Coronary artery (tissue), 2 donors: ENCODE results near the gene DUSP22.
"Not testable (repeated sequence)": the region's sequence is repeated elsewhere in the genome, so short reads cannot be mapped to it uniquely, and the experiment has no call there.

Source experiments
- DNase-seq: peaks from one replicate; pipeline ENCODE4 v3.0.0-alpha.2; 2017; ENCODE audit warnings: low spot score
- H3K27ac ChIP-seq, 2 donors: fragments of 200-600 bp; sonication (generic); one replicate each; pipeline ENCODE4 v1.5.1; 2016 to 2019
- H3K4me3 ChIP-seq: fragments of 200-600 bp; sonication (generic); 2 replicates; pipeline ENCODE4 v1.5.1; 2016; ENCODE audit warnings: mild to moderate bottlenecking, moderate library complexity
- CTCF ChIP-seq: fragments of 200-600 bp; sonication (generic); IDR thresholded peaks from one replicate; pipeline ENCODE4 v1.5.1; 2019; ENCODE audit warnings: antibody characterized with exemption

DUSP22 gene

GRCh38 chr6:280775-281468 is 11.4 kb upstream of the DUSP22 start:
- DNase-seq: peak; percentile 63
- TF ChIP-seq CTCF: no peak

GRCh38 chr6:281469-282103 is 10.7 kb upstream of the DUSP22 start:
- no peak for TF ChIP-seq CTCF
- Histone ChIP-seq H3K4me3 (no peak overlapping the region), H3K27ac (no peak overlapping the region)
- DNase-seq: no peak

More at GRCh38 chr6:280775-281468, 11.4 kb upstream of the DUSP22 start:
- Histone ChIP-seq H3K27ac (no peak overlapping the region), H3K4me3 (no peak overlapping the region)

GRCh38 chr6:282177-282866 is 10.0 kb upstream of the DUSP22 start:
- H3K27ac ChIP-seq: no peak overlapping the region
- no peak overlapping the region for H3K4me3 ChIP-seq
- no peak for TF ChIP-seq CTCF
- no peak for DNase-seq

- no peak overlapping the region for H3K27ac ChIP-seq
- no peak for DNase-seq
- no peak for TF ChIP-seq CTCF
- no peak overlapping the region for H3K4me3 ChIP-seq
These were observed 9.3 kb upstream of the DUSP22 start for GRCh38 chr6:282867-283416.

GRCh38 chr6:284486-284885 is 7.8 kb upstream of the DUSP22 start:
- DNase-seq: no peak
- TF ChIP-seq CTCF: no peak
- Histone ChIP-seq H3K27ac (no peak overlapping the region), H3K4me3 (no peak overlapping the region)

GRCh38 chr6:285030-285771 is 7.1 kb upstream of the DUSP22 start:
- Histone ChIP-seq H3K4me3 (no peak overlapping the region), H3K27ac (no peak overlapping the region)
- no peak for TF ChIP-seq CTCF
- DNase-seq: no peak

GRCh38 chr6:285902-286301 is 6.4 kb upstream of the DUSP22 start:
- not testable (repeated sequence) for H3K4me3 ChIP-seq, H3K27ac ChIP-seq
- peak; percentile 29 for DNase-seq
